ENCODE results near the gene TRPV5. TPM values are rescaled to one million over a fixed set of nuclear protein-coding genes. Genes with fewer than 3 reads are reported as not detected.

TRPV5 gene
- total and polyA plus RNA-seq, 4 donors: under 0.01 to 0.23 TPM; not detected in 2

- Histone ChIP-seq H3K36me3 (ENCODE audit: control insufficient read depth in 4 of 4, insufficient read depth in 3 of 4, low read depth in 1 of 4, low read length in 3 of 4) (no peaks in the 10 kb centered on the region), H3K27me3 (ENCODE audit: control insufficient read depth in 4 of 4, insufficient read depth in 4 of 4, low read length in 3 of 4) (peaks cover 0 to 3% (median 0%) of the 10 kb centered on the region in 4 donors), H3K4me3 (ENCODE audit: low read depth in 1 of 3, low read length in 3 of 3) (no peak overlapping the region), H3K4me1 (ENCODE audit: control insufficient read depth in 4 of 4, insufficient read depth in 4 of 4, low read length in 3 of 4) (no peaks in the 10 kb centered on the region), H3K27ac (ENCODE audit: low read depth in 1 of 2, low read length in 2 of 2) (no peak overlapping the region), H3K9me3 (ENCODE audit: control insufficient read depth in 4 of 4, low read length in 3 of 4) (no peaks in the 10 kb centered on the region), H3K9ac (ENCODE audit: low read depth in 1 of 2, low read length in 2 of 2) (no peak overlapping the region)
- 56% methylated on average over 4 of the region's 4 CpGs for WGBS
- DNase-seq (ENCODE audit: low spot score): no peak
- TF ChIP-seq HNF4G (IDR thresholded peaks at IDR 0.05) (no peak), CTCF (IDR thresholded peaks at IDR 0.05; ENCODE audit: low read depth, low read length, missing input control) (no peak), NR2F2 (IDR thresholded peaks at IDR 0.05) (no peak), HNF4A (conservative IDR thresholded peaks at IDR 0.05) (no peak), RXRA (IDR thresholded peaks at IDR 0.05) (no peak), GABPA (IDR thresholded peaks at IDR 0.05 in 1 of 2, conservative IDR thresholded peaks at IDR 0.05 in 1 of 2) (no peak), RAD21 (IDR thresholded peaks at IDR 0.05) (no peak)
Measured at GRCh38 chr7:142969183-142969582, 35.6 kb upstream of the TRPV5 start.

GRCh38 chr7:142968229-142968628 lies 34.7 kb upstream of the TRPV5 start:
- Histone ChIP-seq H3K4me3 (ENCODE audit: low read depth in 1 of 3, low read length in 3 of 3) (no peak overlapping the region), H3K9ac (ENCODE audit: low read depth in 1 of 2, low read length in 2 of 2) (no peak overlapping the region), H3K27ac (ENCODE audit: low read depth in 1 of 2, low read length in 2 of 2) (no peak overlapping the region), H3K4me1 (ENCODE audit: control insufficient read depth in 4 of 4, insufficient read depth in 4 of 4, low read length in 3 of 4) (no peaks in the 10 kb centered on the region), H3K36me3 (ENCODE audit: control insufficient read depth in 4 of 4, insufficient read depth in 3 of 4, low read depth in 1 of 4, low read length in 3 of 4) (no peaks in the 10 kb centered on the region), H3K27me3 (ENCODE audit: control insufficient read depth in 4 of 4, insufficient read depth in 4 of 4, low read length in 3 of 4) (peaks cover 0 to 3% (median 0%) of the 10 kb centered on the region in 4 donors), H3K9me3 (ENCODE audit: control insufficient read depth in 4 of 4, low read length in 3 of 4) (no peaks in the 10 kb centered on the region)
- TF ChIP-seq RAD21 (IDR thresholded peaks at IDR 0.05): no peak
- no peak for TF ChIP-seq ZBTB33 (IDR thresholded peaks at IDR 0.05)
- TF ChIP-seq CTCF (IDR thresholded peaks at IDR 0.05; ENCODE audit: low read depth, low read length, missing input control): no peak
- TF ChIP-seq HNF4A (conservative IDR thresholded peaks at IDR 0.05): no peak
- TF ChIP-seq EGR1 (IDR thresholded peaks at IDR 0.05; ENCODE audit: low read depth in 2 of 2): no peak
- no peak for TF ChIP-seq MAX (IDR thresholded peaks at IDR 0.05)
- no peak for TF ChIP-seq FOXA1 (IDR thresholded peaks at IDR 0.05)
- no peak for TF ChIP-seq RXRA (IDR thresholded peaks at IDR 0.05)
- no peak for TF ChIP-seq GABPA (IDR thresholded peaks at IDR 0.05 in 1 of 2, conservative IDR thresholded peaks at IDR 0.05 in 1 of 2)
- TF ChIP-seq JUND (IDR thresholded peaks at IDR 0.05): no peak
- TF ChIP-seq HNF4G (IDR thresholded peaks at IDR 0.05): no peak
- TF ChIP-seq YY1 (IDR thresholded peaks at IDR 0.05): no peak
- no peak for TF ChIP-seq TAF1 (conservative IDR thresholded peaks at IDR 0.05)
- no peak for TF ChIP-seq FOXA2 (IDR thresholded peaks at IDR 0.05)
- TF ChIP-seq REST (IDR thresholded peaks at IDR 0.05): no peak
- TF ChIP-seq SP1 (IDR thresholded peaks at IDR 0.05): no peak
- no peak for TF ChIP-seq NR2F2 (IDR thresholded peaks at IDR 0.05)
- no peak for TF ChIP-seq ATF3 (IDR thresholded peaks at IDR 0.05)
- whole genome bisulfite sequencing: 78% methylated on average over 4 of the region's 4 CpGs
- no peak for DNase-seq (ENCODE audit: low spot score)

All from liver (tissue), 9 donors.